GM21576 (cell line): ENCODE measurements around the gene CPNE8.

Source experiments
- ATAC-seq: cut with Tn5 transposase; IDR thresholded peaks from one replicate; pipeline ENCODE4 v1.9.1; 2021; ENCODE audit warnings: mild to moderate bottlenecking, moderate library complexity; ENCODE audit not compliant: unreplicated experiment

The CPNE8 gene

DNA sequence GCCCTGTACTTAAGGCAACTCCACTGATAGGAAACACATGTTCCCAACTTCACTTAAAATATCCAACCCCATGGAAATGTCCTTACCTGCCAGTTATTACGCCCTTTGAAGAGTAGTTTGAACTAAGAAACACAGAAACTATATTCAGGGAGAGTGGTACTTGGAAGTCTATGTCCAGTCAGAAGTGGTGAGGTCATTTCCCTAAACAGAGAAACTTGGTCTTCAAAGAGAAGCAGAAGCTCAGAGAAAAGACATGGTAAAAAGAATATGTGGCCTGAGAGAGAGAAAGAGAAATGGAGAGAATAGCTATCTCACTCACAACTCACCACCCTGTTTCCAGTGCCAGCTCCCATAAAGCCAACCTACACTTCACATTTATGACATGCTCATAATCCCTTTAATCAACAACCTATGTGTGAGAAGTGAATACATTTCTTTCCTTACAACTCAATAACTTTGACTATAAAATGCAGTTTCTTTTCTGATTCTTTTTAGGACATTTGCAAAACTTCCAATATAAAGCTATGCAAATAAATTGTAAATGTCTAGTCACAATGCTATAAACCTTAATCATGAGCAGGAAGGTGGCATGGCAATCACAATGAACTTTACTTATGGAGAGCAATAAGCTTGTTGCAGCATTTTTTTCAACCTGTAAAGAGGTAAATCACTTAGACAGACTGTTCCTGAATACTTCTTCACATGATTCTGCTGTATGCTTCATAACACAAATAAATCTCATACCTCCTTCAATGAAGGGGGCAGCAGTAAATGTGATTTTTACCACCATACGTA is 67.1 kb downstream of the CPNE8 start:
- no peak for ATAC-seq

DNA sequence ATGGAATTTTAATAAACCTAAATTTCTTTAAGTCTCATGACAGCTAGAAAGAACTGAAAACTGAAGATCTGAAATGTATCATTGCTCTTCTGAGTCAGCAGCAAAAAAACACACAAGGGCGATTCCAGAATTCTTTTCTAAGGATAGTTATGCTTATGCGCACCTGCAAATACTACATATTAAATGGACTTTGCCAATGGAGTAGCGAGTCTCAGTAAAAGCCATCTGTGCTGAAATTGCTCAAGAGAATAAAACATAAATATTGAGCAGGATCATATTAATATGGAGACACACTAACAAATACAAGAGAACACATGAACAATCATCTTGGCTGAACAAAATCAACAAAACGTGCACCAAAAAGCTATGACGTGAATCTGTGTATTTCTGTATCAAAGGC is 73.7 kb downstream of the CPNE8 start:
- ATAC-seq, result no peak

DNA sequence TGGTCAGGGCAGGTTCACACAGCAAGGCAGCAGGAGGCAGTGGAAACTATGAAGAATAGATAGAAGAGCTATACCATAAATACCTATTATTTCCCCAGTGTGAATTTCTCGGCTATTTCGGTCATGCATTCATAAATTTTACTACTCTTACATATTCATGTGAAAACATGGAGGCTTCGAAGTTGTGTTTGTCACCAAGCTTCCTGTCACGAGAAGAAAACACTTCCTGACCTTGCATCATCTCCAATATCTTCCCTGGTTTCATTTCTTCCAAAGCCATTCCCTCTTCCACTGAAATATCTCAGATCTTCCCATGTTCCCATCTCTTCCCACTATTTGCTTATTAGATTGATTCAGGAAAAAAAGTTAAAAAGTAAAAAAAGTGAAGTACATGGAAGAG is 80.4 kb downstream of the CPNE8 start:
- ATAC-seq, result no peak

- no peak for ATAC-seq
Observed at GRCh38 chr12:38823738-38824137, 81.7 kb downstream of the CPNE8 start.

GRCh38 chr12:38823314-38823713 is 82.1 kb downstream of the CPNE8 start:
- no peak for ATAC-seq

GRCh38 chr12:38817942-38818341 is 87.4 kb downstream of the CPNE8 start:
- no peak for ATAC-seq

DNA sequence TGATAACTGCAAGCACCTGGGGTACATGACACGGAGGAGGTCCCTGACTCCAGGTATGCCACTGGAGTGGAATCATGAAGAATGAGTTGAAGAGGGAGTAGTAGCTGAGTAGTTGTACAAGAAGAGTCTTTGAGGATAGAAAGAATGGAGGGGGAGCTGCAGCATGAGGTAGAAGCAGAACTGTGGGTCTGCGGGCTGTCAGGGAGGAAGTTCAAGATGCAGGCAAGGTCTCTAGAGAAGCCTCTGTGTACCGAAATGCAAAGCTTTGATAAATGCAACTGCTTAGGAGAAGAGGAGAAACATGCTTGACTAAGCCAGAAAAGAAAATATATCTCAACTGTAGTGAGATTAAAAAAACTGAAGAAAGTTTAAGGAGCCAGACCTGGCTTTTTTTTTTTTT is 91.5 kb downstream of the CPNE8 start:
- no peak for ATAC-seq

DNA sequence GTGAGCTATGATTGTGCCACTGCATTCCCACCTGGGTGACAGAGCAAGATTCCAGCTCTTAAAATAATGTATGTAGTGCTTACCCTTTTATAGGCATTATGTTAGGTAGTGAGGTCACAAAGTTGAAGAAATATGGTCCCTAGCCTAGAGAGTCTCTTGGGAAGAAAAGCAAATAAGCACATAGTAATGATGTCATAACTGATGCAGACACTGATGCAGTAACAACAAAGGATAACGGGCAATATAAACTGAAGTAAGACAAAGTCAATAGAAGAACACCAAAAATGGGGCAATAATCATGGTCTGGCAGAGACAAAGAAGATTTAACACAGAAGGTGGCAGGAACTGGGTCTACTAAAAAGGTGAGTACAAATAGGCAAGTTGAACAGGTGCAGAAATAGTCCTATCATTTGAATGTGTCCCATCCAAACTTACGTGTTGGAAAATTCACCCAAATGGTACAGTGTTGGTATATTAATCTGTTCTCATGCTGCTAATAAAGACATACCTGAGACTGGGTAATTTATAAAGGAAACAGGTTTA is 93.5 kb downstream of the CPNE8 start:
- no peak for ATAC-seq

GRCh38 chr12:38809832-38810231 is 95.6 kb downstream of the CPNE8 start:
- ATAC-seq, result no peak

- ATAC-seq, result no peak
Observed at GRCh38 chr12:38788106-38788505, 117.3 kb downstream of the CPNE8 start.

DNA sequence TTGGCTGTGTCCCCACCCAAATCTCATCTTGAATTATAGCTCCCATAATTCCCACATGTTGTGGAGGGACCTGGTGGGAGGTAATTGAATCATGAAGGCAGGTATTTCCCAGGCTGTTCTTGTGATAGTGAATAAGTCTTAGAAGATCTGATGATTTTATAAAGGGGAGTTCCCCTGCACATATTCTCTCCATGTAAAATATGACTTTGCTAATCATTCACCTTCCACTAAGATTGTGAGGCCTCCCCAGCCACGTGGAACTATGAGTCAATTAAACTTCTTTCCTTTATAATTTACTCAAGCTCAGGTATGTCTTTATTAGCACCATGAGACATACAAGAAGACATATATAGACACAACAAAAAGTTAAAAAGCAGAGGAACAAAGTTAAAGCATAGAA is 120.0 kb downstream of the CPNE8 start:
- no peak for ATAC-seq

DNA sequence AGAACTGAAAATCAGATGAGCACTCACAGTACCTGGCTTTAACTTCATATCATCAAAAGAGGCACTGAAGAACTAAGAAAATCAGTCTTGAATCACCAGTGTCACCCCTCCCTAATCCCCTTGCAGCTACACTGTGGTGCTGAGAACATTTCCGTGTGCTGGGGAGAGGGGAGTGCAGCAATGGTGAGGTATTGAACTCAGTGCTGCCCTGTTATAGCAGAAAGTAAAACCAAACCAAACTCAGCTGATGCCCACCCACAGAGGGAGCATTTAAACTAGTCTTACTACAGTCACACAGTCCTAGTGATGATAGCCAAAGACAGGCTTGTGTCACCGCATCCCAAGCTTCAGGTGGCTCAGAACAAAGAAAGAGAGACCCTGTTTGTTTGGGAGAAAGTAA is 122.1 kb downstream of the CPNE8 start:
- ATAC-seq, result no peak

- no peak for ATAC-seq
Observed at GRCh38 chr12:38782359-38782758, 123.0 kb downstream of the CPNE8 start.

DNA sequence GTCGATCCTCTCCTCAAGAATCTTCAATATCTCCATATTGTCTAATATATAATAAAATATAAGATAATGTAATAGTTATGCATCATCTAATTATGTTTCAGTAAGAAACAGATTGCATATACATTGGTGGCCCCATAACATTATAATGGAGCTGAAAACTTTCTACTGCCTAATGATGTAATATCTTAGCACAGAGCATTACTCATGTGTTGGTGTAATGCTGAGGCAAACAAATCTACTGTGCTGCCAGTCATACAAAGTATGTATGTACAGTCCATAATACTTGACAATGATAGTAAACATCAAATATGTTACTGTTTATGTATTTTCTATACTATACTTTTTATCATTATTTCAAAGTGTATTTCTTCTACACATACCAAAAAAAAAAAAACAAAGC is 128.7 kb downstream of the CPNE8 start:
- ATAC-seq, result no peak

- peak; percentile 95 for ATAC-seq
Observed at GRCh38 chr12:38775457-38775856, 129.9 kb downstream of the CPNE8 start.

- no peak for ATAC-seq
Observed at GRCh38 chr12:38772437-38772836, 133.0 kb downstream of the CPNE8 start.

DNA sequence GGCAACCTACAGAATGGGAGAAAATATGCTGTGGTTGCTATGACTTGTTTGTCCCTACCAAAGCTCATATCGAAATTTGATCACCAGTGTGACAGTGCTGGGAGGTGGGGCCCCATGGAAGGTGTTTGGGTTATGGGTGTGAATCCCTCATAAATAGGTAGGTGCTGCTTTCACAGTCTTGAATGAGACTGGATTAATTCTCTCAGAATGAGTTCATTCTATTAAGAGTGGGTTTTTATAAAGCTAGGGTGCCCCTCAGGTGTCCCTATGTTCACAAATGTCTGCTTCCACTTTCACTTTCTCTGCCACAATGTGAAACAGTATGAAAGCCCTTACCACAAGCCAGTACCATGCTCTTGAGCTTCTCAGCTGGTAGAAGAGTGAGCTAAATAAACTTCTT is 133.5 kb downstream of the CPNE8 start:
- ATAC-seq, result peak; percentile 66

GRCh38 chr12:38761636-38762342 is 143.6 kb downstream of the CPNE8 start:
- ATAC-seq, result no peak

GRCh38 chr12:38761111-38761510 is 144.3 kb downstream of the CPNE8 start:
- no peak for ATAC-seq

GRCh38 chr12:38759621-38760020 is 145.8 kb downstream of the CPNE8 start:
- ATAC-seq, result no peak

GRCh38 chr12:38746744-38747143 is 158.6 kb downstream of the CPNE8 start:
- no peak for ATAC-seq

DNA sequence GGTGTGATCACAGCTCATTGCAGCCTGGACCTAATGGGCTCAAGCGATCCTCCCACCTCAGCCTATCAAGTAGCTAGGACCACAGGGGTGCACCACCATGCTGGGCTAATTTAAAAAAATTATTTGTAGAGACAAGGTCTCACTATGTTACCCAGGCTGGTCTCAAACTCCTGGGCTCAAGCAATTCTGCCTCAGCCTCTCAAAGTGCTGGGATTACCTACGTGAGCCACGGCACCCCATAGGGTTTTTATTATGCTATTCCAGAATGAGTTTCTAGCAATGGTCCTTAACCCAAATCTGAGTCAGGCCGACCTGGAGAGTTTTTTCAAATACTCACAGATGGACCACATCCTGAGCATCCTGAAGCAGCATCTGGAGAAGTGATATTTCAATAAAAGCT is 159.8 kb downstream of the CPNE8 start:
- no peak for ATAC-seq
